ENCODE results near the gene NOX3.

NOX3 gene

GRCh38 chr6:155449450-155450239 is 6.0 kb downstream of the NOX3 start:
- ATAC-seq (replicated peaks) (no peak), DNase-seq (no peak)
- Mint-ChIP-seq H3K9me3 (no peaks in the 10 kb centered on the region), H3K36me3 (no peaks in the 10 kb centered on the region), H3K27me3 (peaks cover 0 to 20% of the 10 kb centered on the region in 2 donors), H3K4me3 (no peak overlapping the region), H3K4me1 (peaks cover 2 to 6% of the 10 kb centered on the region in 2 donors), H3K27ac (no peak overlapping the region)

- Mint-ChIP-seq H3K4me3 (no peak overlapping the region), H3K9me3 (no peaks in the 10 kb centered on the region), H3K27me3 (peaks cover 0 to 20% of the 10 kb centered on the region in 2 donors), H3K4me1 (peaks cover 4 to 6% of the 10 kb centered on the region in 2 donors), H3K27ac (no peak overlapping the region), H3K36me3 (no peaks in the 10 kb centered on the region)
- no peak for ATAC-seq (replicated peaks)
- no peak for DNase-seq
Observed at GRCh38 chr6:155448668-155449449, 6.8 kb downstream of the NOX3 start.

- ATAC-seq (replicated peaks) (no peak), DNase-seq (no peak)
- no peaks in the 10 kb centered on the region for H3K9me3 Mint-ChIP-seq
- peaks cover 4 to 6% of the 10 kb centered on the region in 2 donors for H3K4me1 Mint-ChIP-seq
- H3K36me3 Mint-ChIP-seq, result no peaks in the 10 kb centered on the region
- H3K4me3 Mint-ChIP-seq, result no peak overlapping the region
- no peak overlapping the region for H3K27ac Mint-ChIP-seq
- peaks cover 0 to 20% of the 10 kb centered on the region in 2 donors for H3K27me3 Mint-ChIP-seq
Observed at GRCh38 chr6:155447949-155448348, 7.7 kb downstream of the NOX3 start.

DNA sequence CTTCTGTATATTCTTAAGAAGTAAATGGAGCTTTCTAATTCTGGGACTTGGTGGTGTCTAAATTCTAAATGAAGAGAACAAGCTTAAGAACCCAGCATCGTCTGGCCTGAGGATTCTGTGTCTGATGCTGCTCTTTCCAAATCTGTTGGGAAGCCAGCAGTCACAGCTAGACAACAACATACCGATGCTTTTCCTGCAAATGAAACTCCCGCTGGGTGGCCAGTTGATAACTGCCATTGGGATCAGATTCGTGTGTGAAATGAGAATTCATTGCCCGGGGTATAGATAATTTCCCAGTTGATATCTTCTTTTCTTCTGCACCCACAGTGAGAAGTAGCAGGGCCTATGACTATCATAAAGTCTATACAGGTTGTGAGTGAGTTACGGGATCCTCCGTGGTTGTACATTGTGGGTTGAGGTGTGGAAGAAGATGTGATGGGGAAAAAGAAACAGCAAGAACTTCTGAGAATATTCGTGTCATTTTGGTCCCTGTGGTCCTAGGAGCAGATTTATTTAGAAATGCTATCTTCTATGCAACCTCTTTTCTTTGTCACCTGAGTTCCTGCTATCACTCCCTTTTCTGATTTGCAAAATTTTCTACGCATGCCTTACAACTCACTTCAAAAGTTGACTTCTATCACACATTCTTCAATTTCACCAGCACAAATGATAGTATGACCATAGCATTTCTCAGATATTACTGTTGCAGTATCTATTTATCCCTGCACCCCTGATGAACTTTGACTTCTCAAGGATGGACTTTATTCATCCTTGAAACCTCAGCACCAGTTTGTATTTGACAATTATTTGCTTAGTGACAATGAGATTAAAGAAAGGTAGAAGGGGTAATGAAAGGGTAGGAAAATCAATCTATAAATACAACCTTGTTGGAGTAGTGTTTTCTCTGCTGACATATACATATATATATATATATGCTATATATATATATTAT is 10.4 kb downstream of the NOX3 start:
- no peak for ATAC-seq (replicated peaks)
- no peak overlapping the region for H3K4me3 Mint-ChIP-seq
- DNase-seq, result no peak
- peaks cover 0 to 14% of the 10 kb centered on the region in 2 donors for H3K27me3 Mint-ChIP-seq
- no peaks in the 10 kb centered on the region for H3K9me3 Mint-ChIP-seq
- H3K27ac Mint-ChIP-seq, result no peak overlapping the region
- peaks cover 4 to 7% of the 10 kb centered on the region in 2 donors for H3K4me1 Mint-ChIP-seq
- H3K36me3 Mint-ChIP-seq, result no peaks in the 10 kb centered on the region

DNA sequence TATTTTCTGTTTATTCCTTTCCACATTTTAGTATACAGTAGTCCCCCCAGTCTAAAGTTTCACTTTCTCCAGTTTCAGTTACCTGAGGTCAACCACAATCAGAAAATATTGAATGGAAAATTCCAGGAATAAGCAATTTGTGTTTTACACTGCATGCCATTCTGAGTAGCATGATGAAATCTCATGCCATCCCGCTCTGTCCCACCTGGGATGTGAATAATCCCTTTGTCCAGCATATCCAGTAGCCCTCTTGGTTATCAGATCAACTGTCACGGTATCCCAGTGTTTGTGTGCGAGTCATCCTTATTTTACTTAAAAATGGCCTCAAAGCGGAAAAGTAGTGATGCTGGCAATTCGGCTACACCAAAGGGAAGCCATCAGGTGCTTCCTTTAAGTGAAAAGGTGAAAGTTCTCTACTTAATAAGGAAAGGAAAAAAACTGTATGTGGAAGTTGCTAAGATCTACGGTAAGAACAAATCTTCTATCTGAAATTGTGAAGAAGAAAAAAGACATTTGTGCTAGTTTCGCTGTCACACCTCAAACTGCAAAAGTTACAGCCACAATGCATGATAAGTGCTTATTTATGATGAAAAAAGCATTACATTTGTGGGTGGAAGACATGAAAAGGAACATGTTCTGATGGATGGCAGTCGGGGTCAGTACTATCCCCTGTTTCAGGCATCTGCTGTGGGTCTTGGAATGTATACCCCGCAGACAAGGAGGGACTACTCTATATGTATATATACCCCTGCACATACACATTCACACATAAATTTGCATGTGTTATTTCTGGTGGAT is 11.3 kb downstream of the NOX3 start:
- H3K36me3 Mint-ChIP-seq, result no peaks in the 10 kb centered on the region
- H3K4me3 Mint-ChIP-seq, result no peak overlapping the region
- H3K4me1 Mint-ChIP-seq, result peaks cover 10 to 11% of the 10 kb centered on the region in 2 donors
- ATAC-seq (replicated peaks) (no peak), DNase-seq (no peak)
- peaks cover 0 to 9% of the 10 kb centered on the region in 2 donors for H3K27me3 Mint-ChIP-seq
- H3K9me3 Mint-ChIP-seq, result no peaks in the 10 kb centered on the region
- H3K27ac Mint-ChIP-seq, result no peak overlapping the region

- no peak for DNase-seq
- Mint-ChIP-seq H3K4me1 (peaks cover 14 to 22% of the 10 kb centered on the region in 2 donors), H3K27me3 (peaks cover 3 to 6% of the 10 kb centered on the region in 2 donors), H3K36me3 (no peaks in the 10 kb centered on the region), H3K27ac (no peak overlapping the region), H3K4me3 (no peak overlapping the region), H3K9me3 (no peaks in the 10 kb centered on the region)
- ATAC-seq (replicated peaks), result no peak
Observed at GRCh38 chr6:155443168-155443567, 12.5 kb downstream of the NOX3 start.

- H3K36me3 Mint-ChIP-seq, result no peaks in the 10 kb centered on the region
- no peak for DNase-seq
- peaks cover 3 to 9% of the 10 kb centered on the region in 2 donors for H3K27me3 Mint-ChIP-seq
Observed at GRCh38 chr6:155442562-155442961, 13.1 kb downstream of the NOX3 start.

GRCh38 chr6:155441112-155441465 is 14.6 kb downstream of the NOX3 start:
- no peak for ATAC-seq (replicated peaks)
- H3K4me1 Mint-ChIP-seq, result peaks cover 14 to 25% of the 10 kb centered on the region in 2 donors

More at GRCh38 chr6:155442562-155442961, 13.1 kb downstream of the NOX3 start:
- ATAC-seq (replicated peaks), result no peak
- Mint-ChIP-seq H3K27ac (no peak overlapping the region), H3K4me1 (peaks cover 14 to 25% of the 10 kb centered on the region in 2 donors), H3K9me3 (no peaks in the 10 kb centered on the region), H3K4me3 (no peak overlapping the region)

DNA sequence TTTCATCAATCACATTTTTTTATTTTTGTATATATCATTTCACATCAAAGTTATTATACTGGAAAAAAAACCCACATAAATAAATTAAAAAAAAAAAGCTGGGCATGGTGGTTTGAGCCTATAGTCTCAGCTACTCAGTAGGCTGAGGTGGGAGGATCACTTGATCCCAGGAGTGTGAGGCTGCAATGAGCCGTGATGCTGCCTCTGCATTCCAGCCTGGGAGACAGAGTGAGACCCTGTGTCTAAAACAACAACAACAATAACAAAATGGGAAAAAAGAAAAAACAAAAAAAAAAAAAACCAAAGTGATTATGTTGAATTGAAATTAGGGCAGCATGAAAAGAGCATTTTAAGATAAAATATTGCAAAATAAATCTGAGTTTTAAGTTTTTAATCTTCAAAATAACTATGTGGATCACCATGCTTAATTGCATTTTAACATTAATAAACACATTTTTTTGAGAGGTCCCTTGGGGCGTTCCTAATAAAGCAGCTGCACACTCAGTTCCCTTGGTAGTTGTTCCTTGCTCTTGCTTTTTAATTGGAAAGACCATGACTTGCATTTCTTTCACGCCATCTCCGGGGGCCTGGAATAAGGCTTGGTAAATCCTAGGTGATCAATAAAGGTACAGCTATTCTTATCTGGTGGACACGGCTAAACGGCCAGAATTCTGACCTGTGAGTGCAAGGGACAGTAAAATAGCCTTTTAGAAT is 15.1 kb downstream of the NOX3 start:
- H3K27me3 Mint-ChIP-seq, result peaks cover 3 to 9% of the 10 kb centered on the region in 2 donors
- H3K9me3 Mint-ChIP-seq, result no peaks in the 10 kb centered on the region
- no peak overlapping the region for H3K4me3 Mint-ChIP-seq
- DNase-seq (no peak), ATAC-seq (replicated peaks) (no peak)
- no peaks in the 10 kb centered on the region for H3K36me3 Mint-ChIP-seq
- H3K4me1 Mint-ChIP-seq, result peaks cover 14 to 25% of the 10 kb centered on the region in 2 donors
- H3K27ac Mint-ChIP-seq, result no peak overlapping the region

More at GRCh38 chr6:155441112-155441465, 14.6 kb downstream of the NOX3 start:
- Mint-ChIP-seq H3K27me3 (peaks cover 3 to 9% of the 10 kb centered on the region in 2 donors), H3K36me3 (no peaks in the 10 kb centered on the region), H3K4me3 (no peak overlapping the region), H3K27ac (no peak overlapping the region), H3K9me3 (no peaks in the 10 kb centered on the region)
- no peak for DNase-seq

- DNase-seq, result no peak
- no peaks in the 10 kb centered on the region for H3K9me3 Mint-ChIP-seq
- no peak overlapping the region for H3K4me3 Mint-ChIP-seq
- H3K27me3 Mint-ChIP-seq, result peaks cover 3 to 9% of the 10 kb centered on the region in 2 donors
- H3K36me3 Mint-ChIP-seq, result no peaks in the 10 kb centered on the region
- ATAC-seq (replicated peaks), result peak; percentile 69 to 80
- H3K4me1 Mint-ChIP-seq, result peaks cover 14 to 25% of the 10 kb centered on the region in 2 donors
- no peak overlapping the region for H3K27ac Mint-ChIP-seq
Observed at GRCh38 chr6:155439376-155439775, 16.3 kb downstream of the NOX3 start.

GRCh38 chr6:155436981-155437749 is 18.5 kb downstream of the NOX3 start:
- DNase-seq, result no peak
- Mint-ChIP-seq H3K27me3 (peaks cover 3 to 9% of the 10 kb centered on the region in 2 donors), H3K9me3 (no peaks in the 10 kb centered on the region)

DNA sequence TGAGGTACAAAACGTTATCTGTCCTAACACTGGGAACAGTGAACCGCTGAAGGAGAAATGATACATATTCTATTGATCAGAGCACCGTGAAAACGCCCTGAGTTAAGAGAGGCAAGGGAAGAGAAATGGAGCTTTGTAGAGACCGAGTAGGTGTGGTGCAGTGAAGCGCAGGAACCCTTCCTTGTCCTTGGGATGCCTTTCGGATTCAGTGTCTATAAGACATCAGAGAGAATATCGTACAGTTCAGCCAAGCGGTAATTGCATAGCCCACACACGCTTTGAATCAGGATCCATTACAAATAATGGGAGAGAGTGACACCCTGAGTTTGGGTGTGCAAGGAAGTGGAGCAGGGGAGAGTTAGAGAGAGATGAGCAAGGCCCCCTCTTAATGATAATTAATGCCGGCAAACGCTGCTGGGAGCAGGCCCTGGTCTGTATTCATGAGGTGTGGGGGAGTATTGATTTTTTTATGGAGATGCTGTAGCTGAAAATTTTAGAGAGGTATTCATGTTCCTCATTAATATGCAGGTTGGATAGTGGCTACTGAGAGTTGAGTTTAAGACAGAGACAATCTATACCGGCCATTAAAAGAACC is 20.7 kb downstream of the NOX3 start:
- Mint-ChIP-seq H3K27ac (no peak overlapping the region), H3K4me1 (peaks cover 17 to 21% of the 10 kb centered on the region in 2 donors), H3K27me3 (peaks cover 3 to 9% of the 10 kb centered on the region in 2 donors), H3K9me3 (no peaks in the 10 kb centered on the region), H3K36me3 (no peaks in the 10 kb centered on the region), H3K4me3 (no peak overlapping the region)
- ATAC-seq (replicated peaks), result no peak
- DNase-seq, result no peak

More at GRCh38 chr6:155436981-155437749, 18.5 kb downstream of the NOX3 start:
- Mint-ChIP-seq H3K4me3 (no peak overlapping the region), H3K36me3 (no peaks in the 10 kb centered on the region), H3K27ac (no peak overlapping the region), H3K4me1 (peaks cover 19 to 21% of the 10 kb centered on the region in 2 donors)
- no peak for ATAC-seq (replicated peaks)
